CD8-positive, alpha-beta memory T cell (primary cell): Measurements from ENCODE around the gene BRMS1L. TPM values are rescaled to one million over a fixed set of nuclear protein-coding genes. Genes with fewer than 3 reads are reported as not detected.
A peak's percentile ranks its signal among the peaks of the same experiment; 100 is the strongest.
"Not testable (repeated sequence)": the region's sequence is repeated elsewhere in the genome, so short reads cannot be mapped to it uniquely, and the experiment has no call there.

Experiments used
- CTCF ChIA-PET: fragments of 350-600 bp; sonication (Branson Sonifier 250); formaldehyde crosslinking; loops from one replicate; lab custom pipeline; 2021; ENCODE audit warnings: antibody characterized with exemption; lab: Charles Lee
- POLR2A ChIA-PET: fragments of 350-600 bp; sonication (Branson Sonifier 250); formaldehyde crosslinking; loops from one replicate; lab custom pipeline; 2021; ENCODE audit warnings: antibody characterized with exemption; lab: Charles Lee
- DNase-seq, 5 donors: peaks; one replicate each; pipeline versions ENCODE4 v3.0.0 to v3.0.0-alpha.2; 2020 to 2022; ENCODE audit warnings: mixed read lengths in 1 of 5
- H3K27ac ChIP-seq: one replicate; pipeline ENCODE4 v1.7.0; 2013; ENCODE audit warnings: low read depth, mild to moderate bottlenecking, low read length, moderate library complexity
- H3K27me3 ChIP-seq: 2 replicates; pipeline ENCODE4 v1.7.0; 2013; ENCODE audit warnings: low read length, mild to moderate bottlenecking; ENCODE audit not compliant: insufficient read depth, poor library complexity, severe bottlenecking
- H3K36me3 ChIP-seq: 2 replicates; pipeline ENCODE4 v1.7.0; 2013; ENCODE audit warnings: mild to moderate bottlenecking, low read length, moderate library complexity; ENCODE audit not compliant: insufficient read depth
- H3K4me1 ChIP-seq: 2 replicates; pipeline ENCODE4 v1.7.0; 2013; ENCODE audit warnings: mild to moderate bottlenecking, low read length, moderate library complexity; ENCODE audit not compliant: insufficient read depth
- H3K4me3 ChIP-seq: 2 replicates; pipeline ENCODE4 v1.7.0; 2013; ENCODE audit warnings: mild to moderate bottlenecking, low read length
- H3K9me3 ChIP-seq: 2 replicates; pipeline ENCODE4 v1.7.0; 2013; ENCODE audit warnings: mild to moderate bottlenecking, low read length
- H3K27ac Mint-ChIP-seq, 8 donors: one replicate each; pipeline ENCODE4 v1.8.0; 2020 to 2021; ENCODE audit warnings: mixed read lengths in 8 of 8, mild to moderate bottlenecking in 6 of 8, inconsistent platforms in 3 of 8, moderate library complexity in 3 of 8
- H3K27me3 Mint-ChIP-seq, 2 donors: one replicate each; pipeline ENCODE4 v1.8.0; 2020 to 2021; ENCODE audit warnings: mixed read lengths in 2 of 2, mild to moderate bottlenecking in 1 of 2, moderate library complexity in 1 of 2
- H3K36me3 Mint-ChIP-seq, 3 donors: one replicate each; pipeline ENCODE4 v1.8.0; 2020 to 2021; ENCODE audit warnings: mixed read lengths in 3 of 3, inconsistent platforms in 1 of 3, mild to moderate bottlenecking in 1 of 3
- H3K4me1 Mint-ChIP-seq, 3 donors: one replicate each; pipeline ENCODE4 v1.8.0; 2020 to 2021; ENCODE audit warnings: mixed read lengths in 3 of 3, inconsistent platforms in 1 of 3, mild to moderate bottlenecking in 1 of 3
- H3K4me3 Mint-ChIP-seq, 7 donors: one replicate each; pipeline ENCODE4 v1.8.0; 2020 to 2021; ENCODE audit warnings: mixed read lengths in 7 of 7, mild to moderate bottlenecking in 6 of 7, moderate library complexity in 4 of 7, inconsistent platforms in 2 of 7
- H3K9me3 Mint-ChIP-seq, 5 donors: one replicate each; pipeline ENCODE4 v1.8.0; 2020 to 2022; ENCODE audit warnings: mixed read lengths in 5 of 5, mild to moderate bottlenecking in 3 of 5, moderate library complexity in 2 of 5, inconsistent platforms in 1 of 5
- polyA plus RNA-seq: library from polyadenylated mRNA; unstranded; fragments of 300-500 nt; fragmentation: Illumina TruSeq; gene quantifications from one replicate; pipeline ENCODE4 v1.2.3, GENCODE V29; 2021
- total RNA-seq, 2 experiments: library from RNA; stranded (reverse); gene quantifications; one replicate each; pipeline ENCODE4 v1.2.3, GENCODE V29; 2021

Gene BRMS1L, protein sequence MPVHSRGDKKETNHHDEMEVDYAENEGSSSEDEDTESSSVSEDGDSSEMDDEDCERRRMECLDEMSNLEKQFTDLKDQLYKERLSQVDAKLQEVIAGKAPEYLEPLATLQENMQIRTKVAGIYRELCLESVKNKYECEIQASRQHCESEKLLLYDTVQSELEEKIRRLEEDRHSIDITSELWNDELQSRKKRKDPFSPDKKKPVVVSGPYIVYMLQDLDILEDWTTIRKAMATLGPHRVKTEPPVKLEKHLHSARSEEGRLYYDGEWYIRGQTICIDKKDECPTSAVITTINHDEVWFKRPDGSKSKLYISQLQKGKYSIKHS
- total RNA-seq (10 to 100 TPM in 1 of 2 experiments, 1 to 10 TPM in 1; 7.9 to 10.0 TPM), polyA plus RNA-seq (4.0 TPM)

DNA sequence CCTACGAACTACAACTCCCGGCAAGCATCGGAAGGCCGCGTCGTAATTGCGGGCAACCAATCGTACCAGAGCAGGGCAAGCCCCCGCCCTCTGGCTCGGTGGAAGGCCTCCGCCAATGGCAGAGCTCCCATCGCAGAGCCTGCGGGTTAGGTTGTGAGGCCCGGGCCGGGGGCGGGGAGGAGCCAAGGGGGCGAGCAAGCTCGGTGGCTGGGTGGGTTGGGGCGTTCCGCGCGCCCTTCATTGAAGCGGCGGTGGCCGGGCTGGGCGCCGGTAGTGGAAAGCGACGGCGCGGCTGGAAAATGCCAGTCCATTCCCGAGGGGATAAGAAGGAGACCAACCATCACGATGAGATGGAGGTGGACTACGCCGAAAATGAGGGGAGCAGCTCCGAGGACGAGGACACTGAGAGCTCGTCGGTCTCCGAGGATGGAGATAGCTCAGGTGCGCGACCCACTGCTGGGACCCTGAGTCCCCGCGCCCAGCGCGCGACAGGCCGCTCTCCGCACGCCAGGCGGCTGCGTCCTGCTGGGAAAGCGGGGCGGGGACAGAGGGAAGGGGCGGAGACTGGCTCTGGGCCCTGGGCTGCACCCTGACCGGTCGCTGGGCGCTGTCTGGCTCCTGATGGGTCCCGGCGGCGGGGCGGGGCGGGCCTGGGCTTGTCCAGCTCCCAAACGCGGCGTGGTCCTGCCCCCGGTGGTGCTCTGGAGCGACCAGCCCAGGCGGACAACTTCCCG lies at the start of gene BRMS1L:
Gene BRMS1L (plus strand): TSS at position 121 of the 734 bp plus-strand sequence. CDS start 179 bp downstream, at position 300.
- Histone ChIP-seq H3K27me3 (no peaks in the 10 kb centered on the region), H3K9me3 (no peaks in the 10 kb centered on the region), H3K4me3 (peak within 1 kb of the TSS; percentile 79), H3K4me1 (peaks cover 18% of the 10 kb centered on the region), H3K27ac (peak within 1 kb of the TSS; percentile 85), H3K36me3 (no peaks in the 10 kb centered on the region)
- Mint-ChIP-seq H3K27ac (peak within 1 kb of the TSS; percentile 64 to 95 (median 90)), H3K27me3 (no peaks in the 10 kb centered on the region), H3K4me1 (peaks cover 18 to 26% (median 24%) of the 10 kb centered on the region in 3 donors), H3K9me3 (no peaks in the 10 kb centered on the region), H3K36me3 (peaks cover 0 to 14% (median 1%) of the 10 kb centered on the region in 3 donors), H3K4me3 (peak within 1 kb of the TSS; percentile 88 to 98 (median 92))
- ChIA-PET POLR2A (interaction anchor here (1.0 to 1.6 kb wide), 5 partner anchors 8 to 843 kb away, joined by 3 to 6 read pairs (median 3); partner anchors contain the start of genes RALGAPA1 and SRP54), CTCF (interaction anchor here (0.8 to 3.9 kb wide), 5 partner anchors 10 to 1154 kb away, joined by 3 to 31 read pairs (median 5); partner anchors contain the start of gene RALGAPA1)
- peak; percentile 95 to 98 (median 96) for DNase-seq

DNA sequence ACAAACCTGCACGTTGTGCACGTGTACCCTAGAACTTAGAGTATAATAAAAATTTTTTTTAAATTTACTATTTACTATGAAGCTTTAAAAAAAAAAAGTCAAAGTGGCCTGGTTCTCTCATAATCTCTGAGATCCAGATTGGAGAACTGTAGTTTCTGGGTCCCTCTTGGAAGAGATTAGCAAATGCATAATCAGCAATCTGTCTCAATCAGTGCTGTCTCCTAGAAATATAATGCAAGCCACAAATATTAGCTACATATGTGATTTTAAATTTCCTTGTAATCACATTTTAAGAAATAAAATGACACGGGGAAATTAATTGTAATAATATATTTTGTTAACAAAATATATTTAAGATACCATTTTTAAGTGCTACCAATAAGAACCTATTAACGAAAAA lies 49.3 kb upstream of the BRMS1L start:
- Histone ChIP-seq H3K4me1 (no peaks in the 10 kb centered on the region), H3K27ac (no peak overlapping the region), H3K4me3 (no peak overlapping the region), H3K36me3 (no peaks in the 10 kb centered on the region), H3K27me3 (no peaks in the 10 kb centered on the region), H3K9me3 (no peaks in the 10 kb centered on the region)
- Mint-ChIP-seq H3K4me3 (no peak overlapping the region), H3K27ac (no peak overlapping the region), H3K27me3 (peaks cover 0 to 2% of the 10 kb centered on the region in 2 donors), H3K9me3 (peaks cover 6 to 15% (median 15%) of the 10 kb centered on the region in 5 donors), H3K4me1 (peaks cover 9 to 28% (median 22%) of the 10 kb centered on the region in 3 donors), H3K36me3 (peaks cover 16 to 21% (median 17%) of the 10 kb centered on the region in 3 donors)
- DNase-seq: no peak
- CTCF ChIA-PET: no interaction called here
- POLR2A ChIA-PET: no interaction called here

DNA sequence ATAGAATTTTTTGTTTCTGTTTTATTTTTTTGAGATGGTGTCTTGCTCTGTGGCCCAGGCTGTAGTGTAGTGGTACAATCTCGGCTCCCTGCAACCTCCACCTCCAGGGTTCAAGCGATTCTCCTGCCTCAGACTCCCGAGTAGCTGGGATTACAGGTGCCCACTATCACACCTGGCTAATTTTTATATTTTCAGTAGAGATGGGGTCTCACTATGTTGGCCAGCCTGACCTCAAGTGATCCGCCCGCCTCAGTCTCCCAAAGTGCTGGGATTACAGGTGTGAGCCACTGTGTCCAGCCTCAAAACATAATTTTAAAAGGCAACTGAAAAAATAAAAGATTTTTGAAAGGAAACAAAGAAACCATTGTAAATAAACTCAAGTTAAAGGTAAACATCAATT lies 48.6 kb upstream of the BRMS1L start:
- peaks cover 6 to 19% (median 15%) of the 10 kb centered on the region in 5 donors for H3K9me3 Mint-ChIP-seq
- H3K27me3 Mint-ChIP-seq, H3K27ac Mint-ChIP-seq, CTCF ChIA-PET, H3K4me3 Mint-ChIP-seq, H3K4me3 ChIP-seq, H3K9me3 ChIP-seq, H3K27ac ChIP-seq, DNase-seq, H3K27me3 ChIP-seq, H3K4me1 ChIP-seq, POLR2A ChIA-PET, H3K36me3 ChIP-seq: not testable (repeated sequence)
- peaks cover 11 to 28% (median 22%) of the 10 kb centered on the region in 3 donors for H3K4me1 Mint-ChIP-seq
- H3K36me3 Mint-ChIP-seq: peaks cover 16 to 21% (median 16%) of the 10 kb centered on the region in 3 donors

DNA sequence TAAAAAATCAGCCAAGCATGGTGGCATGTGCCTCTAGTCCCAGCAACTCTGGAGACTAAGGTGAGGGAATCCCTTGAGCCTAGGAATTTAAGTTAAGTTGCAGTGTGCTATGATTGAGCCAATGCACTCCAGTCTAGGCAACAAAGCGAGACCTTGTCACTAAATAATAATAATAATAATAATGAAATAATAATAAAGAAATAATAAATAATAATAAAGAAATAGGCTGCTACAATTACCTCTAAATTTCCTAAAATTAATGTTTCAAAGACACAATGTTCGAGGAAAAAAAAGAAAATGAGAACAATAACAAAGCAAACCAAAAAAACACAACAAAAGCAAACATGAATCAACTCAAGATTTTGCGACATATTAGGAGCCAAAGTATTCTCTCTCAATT lies 46.8 kb upstream of the BRMS1L start:
- ChIA-PET CTCF (no interaction called here), POLR2A (no interaction called here)
- no peak overlapping the region for H3K4me3 ChIP-seq
- H3K27ac ChIP-seq: no peak overlapping the region
- no peaks in the 10 kb centered on the region for H3K36me3 ChIP-seq
- no peaks in the 10 kb centered on the region for H3K9me3 ChIP-seq
- Mint-ChIP-seq H3K27ac (no peak overlapping the region), H3K27me3 (no peaks in the 10 kb centered on the region), H3K9me3 (peaks cover 6 to 19% (median 15%) of the 10 kb centered on the region in 5 donors), H3K4me1 (peaks cover 14 to 34% (median 30%) of the 10 kb centered on the region in 3 donors), H3K4me3 (no peak overlapping the region), H3K36me3 (peaks cover 9 to 26% (median 12%) of the 10 kb centered on the region in 3 donors)
- H3K4me1 ChIP-seq: no peaks in the 10 kb centered on the region
- H3K27me3 ChIP-seq: no peaks in the 10 kb centered on the region
- DNase-seq: no peak

DNA sequence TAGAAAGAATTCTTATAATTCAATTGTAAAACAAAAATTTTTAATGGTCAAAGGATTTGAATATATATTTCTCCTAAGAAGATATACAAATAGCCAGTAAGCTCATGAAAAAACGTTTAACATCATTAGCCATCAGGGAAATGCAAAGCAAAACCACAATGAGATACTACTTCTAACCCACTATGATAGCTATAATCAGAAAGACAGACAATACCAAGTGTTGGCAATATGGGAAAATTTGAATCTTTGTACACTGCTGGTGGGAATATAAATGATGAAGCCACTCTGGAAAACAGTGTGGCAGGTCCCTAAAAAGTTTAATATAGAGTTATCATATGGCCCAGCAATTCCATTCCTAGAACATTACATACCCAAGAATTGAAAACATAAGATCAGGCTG lies 42.4 kb upstream of the BRMS1L start:
- H3K36me3 ChIP-seq: no peaks in the 10 kb centered on the region
- Mint-ChIP-seq H3K27ac (no peak overlapping the region), H3K9me3 (peaks cover 6 to 19% (median 15%) of the 10 kb centered on the region in 5 donors), H3K36me3 (peaks cover 8 to 22% (median 9%) of the 10 kb centered on the region in 3 donors), H3K4me3 (no peak overlapping the region), H3K27me3 (no peaks in the 10 kb centered on the region), H3K4me1 (peaks cover 25 to 56% (median 48%) of the 10 kb centered on the region in 3 donors)
- no peak overlapping the region for H3K4me3 ChIP-seq
- H3K27me3 ChIP-seq: no peaks in the 10 kb centered on the region
- CTCF ChIA-PET: no interaction called here
- no peaks in the 10 kb centered on the region for H3K4me1 ChIP-seq
- no peak overlapping the region for H3K27ac ChIP-seq
- DNase-seq: no peak
- POLR2A ChIA-PET: no interaction called here
- H3K9me3 ChIP-seq: no peaks in the 10 kb centered on the region

DNA sequence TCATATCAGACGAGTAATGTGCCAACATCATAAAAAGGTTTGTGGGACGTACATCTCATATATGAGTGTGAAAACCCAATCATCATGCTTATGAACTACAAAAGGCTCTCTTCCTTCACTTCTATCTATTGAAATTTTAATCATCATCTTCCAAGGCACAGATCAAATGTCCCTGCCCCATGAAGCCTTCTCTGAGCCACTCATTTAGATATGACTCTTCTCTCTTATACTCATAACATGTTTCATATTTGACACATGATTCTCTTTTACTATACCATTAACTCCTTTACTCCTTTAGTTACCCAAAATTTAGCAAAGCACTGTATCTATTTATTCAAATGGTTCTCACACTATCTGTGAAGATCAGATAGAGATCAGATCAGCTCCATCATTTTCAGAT lies 39.3 kb upstream of the BRMS1L start:
- Histone ChIP-seq H3K27me3 (no peaks in the 10 kb centered on the region), H3K27ac (no peak overlapping the region), H3K4me3 (no peak overlapping the region), H3K4me1 (no peaks in the 10 kb centered on the region), H3K9me3 (no peaks in the 10 kb centered on the region), H3K36me3 (no peaks in the 10 kb centered on the region)
- H3K36me3 Mint-ChIP-seq: peaks cover 4 to 11% (median 10%) of the 10 kb centered on the region in 3 donors
- no peak overlapping the region for H3K4me3 Mint-ChIP-seq
- ChIA-PET POLR2A (no interaction called here), CTCF (interaction anchor here (0.6 to 0.9 kb wide), 2 partner anchors 11 to 13 kb away, joined by 3 read pairs; no protein-coding TSS in a partner anchor)
- DNase-seq: no peak
- H3K27ac Mint-ChIP-seq: peak overlapping the region in 1 of 8 donors; percentile 33
- peaks cover 34 to 58% (median 57%) of the 10 kb centered on the region in 3 donors for H3K4me1 Mint-ChIP-seq
- H3K27me3 Mint-ChIP-seq: no peaks in the 10 kb centered on the region
- peaks cover 0 to 4% (median 1%) of the 10 kb centered on the region in 5 donors for H3K9me3 Mint-ChIP-seq

DNA sequence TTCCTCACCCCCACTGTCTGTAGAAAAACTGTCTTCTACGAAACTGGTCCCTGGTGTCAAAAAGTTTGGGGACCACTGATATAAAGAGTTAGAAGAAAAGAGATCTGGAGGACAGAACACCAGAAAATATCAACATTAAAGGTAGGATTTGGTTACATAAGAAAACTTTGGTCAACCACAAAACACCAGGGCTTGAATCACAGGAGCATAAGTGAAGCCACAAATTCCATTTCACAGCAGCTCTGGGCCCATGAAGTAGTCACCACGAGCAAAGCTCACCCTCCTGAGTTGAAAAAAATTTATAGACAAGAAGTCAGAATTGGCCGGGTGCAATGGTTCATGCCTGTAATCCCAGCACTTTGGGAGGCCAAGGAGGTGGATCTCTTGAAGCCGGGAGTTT lies 36.5 kb upstream of the BRMS1L start:
- Histone ChIP-seq H3K4me3 (no peak overlapping the region), H3K9me3 (no peaks in the 10 kb centered on the region), H3K4me1 (no peaks in the 10 kb centered on the region), H3K27ac (no peak overlapping the region), H3K36me3 (no peaks in the 10 kb centered on the region), H3K27me3 (no peaks in the 10 kb centered on the region)
- peaks cover 28 to 51% (median 49%) of the 10 kb centered on the region in 3 donors for H3K4me1 Mint-ChIP-seq
- no peak overlapping the region for H3K27ac Mint-ChIP-seq
- CTCF ChIA-PET: no interaction called here
- H3K36me3 Mint-ChIP-seq: peaks cover 0 to 12% (median 11%) of the 10 kb centered on the region in 3 donors
- H3K9me3 Mint-ChIP-seq: no peaks in the 10 kb centered on the region
- DNase-seq: no peak
- H3K27me3 Mint-ChIP-seq: no peaks in the 10 kb centered on the region
- H3K4me3 Mint-ChIP-seq: no peak overlapping the region
- POLR2A ChIA-PET: no interaction called here
